Sciatic nerve (tissue), 2 donors: ENCODE data around the gene KCNJ15. TPM values are rescaled to one million over a fixed set of nuclear protein-coding genes. Genes with fewer than 3 reads are reported as not detected.

Experiments
- ATAC-seq: fragments of 200-7000 bp; cut with Tn5 transposase; one replicate; pipeline ENCODE4 v1.9.1; 2020; ENCODE audit warnings: mild to moderate bottlenecking, moderate library complexity
- DNase-seq: peaks from one replicate; pipeline ENCODE4 v3.0.0-alpha.2; 2020; ENCODE audit warnings: low spot score
- intact Hi-C: fragments of 100-400 bp; cut with DNase I; formaldehyde crosslinking; loops from one replicate; pipeline ENCODE4 v1.14.2; 2022
- total RNA-seq: library from RNA; stranded (reverse); fragmentation: NEBNext Ultra II Directional; extraction: Animal tissue kit (Norgen Biotek cat#: 25700); gene quantifications from one replicate; pipeline ENCODE4 v1.2.1, GENCODE V29; 2021
- donor health status: DM: no; HTN: no; CAD: no.
- donor health status: DM: no; HTN: no; CAD: no.

KCNJ15 gene
- total RNA-seq, 1 donor from 2014 or later = 9.3 TPM

GRCh38 chr21:38341546-38342012 lies 84.8 kb downstream of the KCNJ15 start:
- DNase-seq = no peak
- intact Hi-C loops = no loop called here
- no peak for ATAC-seq

GRCh38 chr21:38342739-38343138 lies 85.9 kb downstream of the KCNJ15 start:
- intact Hi-C loops = no loop called here
- ATAC-seq (no peak), DNase-seq (no peak)

GRCh38 chr21:38343691-38344090 lies 86.9 kb downstream of the KCNJ15 start:
- intact Hi-C loops = no loop called here
- ATAC-seq = no peak

GRCh38 chr21:38346286-38346685 lies 89.5 kb downstream of the KCNJ15 start:
- intact Hi-C loops = no loop called here
- DNase-seq = no peak
- ATAC-seq = no peak

More at GRCh38 chr21:38343691-38344090, 86.9 kb downstream of the KCNJ15 start:
- DNase-seq = no peak

GRCh38 chr21:38349111-38349746 lies 92.4 kb downstream of the KCNJ15 start:
- ATAC-seq (peak; percentile 56), DNase-seq (no peak)
- intact Hi-C loops = no loop called here

DNA sequence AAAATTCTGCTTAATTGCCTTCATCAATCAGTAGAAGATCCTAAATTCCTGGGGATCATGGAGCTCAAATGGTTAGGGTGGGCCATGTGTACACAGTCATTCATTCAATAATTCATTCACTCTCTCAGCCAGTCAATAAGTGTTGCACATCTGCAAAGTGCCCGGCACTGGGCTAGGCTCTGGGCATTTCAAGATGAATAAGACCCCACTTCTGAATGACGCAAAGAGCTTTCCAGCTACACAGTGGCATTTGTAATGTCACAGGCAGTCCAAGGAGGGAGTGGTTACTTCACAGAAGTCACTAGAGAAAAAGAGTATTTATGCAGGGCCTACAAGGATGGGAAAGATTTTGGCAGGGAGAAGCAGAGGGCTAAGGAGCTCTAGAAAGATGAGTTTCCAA lies 93.2 kb downstream of the KCNJ15 start:
- no peak for ATAC-seq
- intact Hi-C loops = loop anchor here (5.0 to 10.0 kb wide), 2 partner anchors 133 to 195 kb away; no protein-coding TSS in a partner anchor
- no peak for DNase-seq

DNA sequence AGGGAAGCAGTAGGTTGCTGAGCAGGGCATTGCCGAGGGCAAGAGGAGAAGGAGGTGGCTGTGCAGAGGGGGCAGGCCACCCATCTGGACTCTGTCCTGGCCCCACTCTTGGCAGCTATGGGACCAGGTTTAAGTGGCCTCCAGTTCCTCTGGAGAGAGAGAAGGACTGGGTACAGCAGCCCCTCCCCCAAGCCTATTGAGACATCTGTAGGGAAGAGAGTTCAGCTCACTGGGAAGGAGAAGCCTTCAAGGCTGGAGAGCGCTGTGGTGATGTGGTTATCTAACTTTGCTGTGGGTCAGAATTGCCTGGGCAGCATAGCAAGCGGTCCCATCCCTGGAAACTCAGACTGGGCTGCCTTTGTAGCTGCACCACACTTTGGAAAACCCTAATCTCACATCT lies 93.9 kb downstream of the KCNJ15 start:
- ATAC-seq = no peak

DNA sequence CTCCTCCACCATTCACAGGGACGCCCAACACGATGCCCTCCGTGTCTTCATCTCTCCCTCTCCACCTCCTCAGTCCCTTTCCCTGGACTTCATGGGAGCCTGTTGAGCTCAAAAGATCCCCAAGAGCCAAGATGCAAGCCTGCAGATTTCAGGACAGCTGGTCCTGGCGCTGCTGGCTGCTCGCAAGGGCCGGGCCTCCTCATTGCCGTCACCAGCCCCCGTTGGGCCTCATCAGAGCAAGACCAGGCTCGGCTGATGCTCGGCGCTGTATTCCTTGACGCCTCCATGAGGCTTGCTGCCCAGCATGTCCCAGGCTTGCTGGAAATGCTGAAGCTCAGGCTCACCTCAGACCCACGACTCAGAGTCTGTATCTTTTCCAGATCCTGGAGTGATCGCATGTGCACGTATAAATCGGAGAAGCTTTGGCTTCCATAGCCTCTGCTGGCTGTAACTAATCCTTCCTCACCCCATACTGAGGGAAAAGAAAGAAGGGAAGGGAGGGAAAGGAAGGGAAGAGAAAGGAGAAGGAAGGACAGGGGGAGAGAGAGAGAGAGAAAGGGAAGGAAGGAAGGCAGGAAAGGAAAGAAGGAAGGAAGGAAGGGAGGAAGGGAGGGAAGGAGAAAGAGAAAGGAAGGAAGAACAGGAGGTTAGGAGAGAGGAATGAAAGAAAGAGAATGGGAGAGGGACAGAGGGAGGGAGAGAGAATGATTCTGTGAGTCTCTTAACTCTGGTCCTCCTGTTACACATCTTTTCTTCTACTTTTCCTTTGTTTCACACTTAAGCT lies 94.6 kb downstream of the KCNJ15 start:
- DNase-seq (no peak), ATAC-seq (no peak)
- intact Hi-C loops = loop anchor here (5.0 to 10.0 kb wide), 2 partner anchors 134 to 197 kb away; no protein-coding TSS in a partner anchor

More for the DNA sequence above, 93.9 kb downstream of the KCNJ15 start:
- no peak for DNase-seq
- intact Hi-C loops = loop anchor here (5.0 to 10.0 kb wide), 2 partner anchors 133 to 196 kb away; no protein-coding TSS in a partner anchor

DNA sequence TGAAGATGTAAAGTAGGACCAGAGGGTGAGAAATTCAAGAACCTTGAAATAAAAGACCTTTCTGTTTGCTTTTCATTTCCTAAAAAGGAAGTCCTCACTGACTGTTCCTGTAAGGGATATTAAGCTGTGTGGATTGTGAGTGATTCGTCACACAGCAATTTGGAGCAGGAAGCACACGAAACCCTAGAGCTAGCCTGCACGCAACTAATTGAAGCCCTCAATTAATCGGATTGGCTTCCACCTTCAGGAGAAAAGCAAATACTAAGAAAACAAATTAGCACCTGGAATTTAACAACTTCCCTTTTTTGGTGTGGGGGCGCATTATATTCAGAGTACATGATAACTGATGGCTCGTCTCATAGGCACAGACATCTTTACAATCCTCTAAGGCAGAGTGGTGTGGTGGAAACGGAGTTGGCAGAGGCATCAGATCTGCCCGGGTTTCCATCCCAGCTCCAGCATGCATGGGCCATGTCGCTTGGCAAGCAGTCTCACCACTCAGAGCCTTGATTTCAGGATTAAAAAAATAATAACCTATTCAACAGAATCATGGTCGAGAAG lies 95.2 kb downstream of the KCNJ15 start:
- DNase-seq = no peak
- ATAC-seq = no peak
- intact Hi-C loops = loop anchor here (5.0 to 10.0 kb wide), 2 partner anchors 135 to 197 kb away; no protein-coding TSS in a partner anchor

GRCh38 chr21:38352536-38353219 lies 95.9 kb downstream of the KCNJ15 start:
- ATAC-seq (no peak), DNase-seq (peak; percentile 70)
- intact Hi-C loops = loop anchor here (5.0 to 10.0 kb wide), 2 partner anchors 135 to 198 kb away; no protein-coding TSS in a partner anchor

GRCh38 chr21:38354231-38354630 lies 97.4 kb downstream of the KCNJ15 start:
- intact Hi-C loops = loop anchor here (5.0 to 10.0 kb wide), 2 partner anchors 137 to 199 kb away; no protein-coding TSS in a partner anchor
- DNase-seq (no peak), ATAC-seq (no peak)

DNA sequence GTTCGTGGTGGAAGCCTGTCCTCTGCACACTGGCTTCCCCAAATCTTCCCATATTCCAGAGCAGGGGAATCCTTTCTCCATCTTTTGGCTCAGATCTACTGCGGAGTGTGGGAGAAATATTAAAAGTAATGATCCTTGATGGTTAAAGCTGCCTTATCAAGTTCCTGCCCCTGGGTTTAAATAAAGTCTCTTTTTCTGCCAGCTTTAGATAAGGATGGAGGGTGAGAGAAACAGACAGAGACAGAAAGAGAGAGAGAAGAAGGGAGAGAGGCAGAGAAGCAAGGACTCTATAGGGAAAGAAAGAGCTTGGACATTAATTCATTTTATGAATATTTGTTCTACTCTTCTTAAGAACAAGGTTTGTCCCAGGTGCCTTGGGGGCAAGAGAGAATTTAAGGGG lies 98.0 kb downstream of the KCNJ15 start:
- DNase-seq = no peak
- ATAC-seq = no peak
- intact Hi-C loops = loop anchor here (5.0 to 10.0 kb wide), 2 partner anchors 137 to 200 kb away; no protein-coding TSS in a partner anchor

GRCh38 chr21:38355353-38355752 lies 98.6 kb downstream of the KCNJ15 start:
- no peak for ATAC-seq
- intact Hi-C loops = loop anchor here (10.0 kb wide), 1 partner anchor 201 kb away; no protein-coding TSS in a partner anchor
- no peak for DNase-seq

DNA sequence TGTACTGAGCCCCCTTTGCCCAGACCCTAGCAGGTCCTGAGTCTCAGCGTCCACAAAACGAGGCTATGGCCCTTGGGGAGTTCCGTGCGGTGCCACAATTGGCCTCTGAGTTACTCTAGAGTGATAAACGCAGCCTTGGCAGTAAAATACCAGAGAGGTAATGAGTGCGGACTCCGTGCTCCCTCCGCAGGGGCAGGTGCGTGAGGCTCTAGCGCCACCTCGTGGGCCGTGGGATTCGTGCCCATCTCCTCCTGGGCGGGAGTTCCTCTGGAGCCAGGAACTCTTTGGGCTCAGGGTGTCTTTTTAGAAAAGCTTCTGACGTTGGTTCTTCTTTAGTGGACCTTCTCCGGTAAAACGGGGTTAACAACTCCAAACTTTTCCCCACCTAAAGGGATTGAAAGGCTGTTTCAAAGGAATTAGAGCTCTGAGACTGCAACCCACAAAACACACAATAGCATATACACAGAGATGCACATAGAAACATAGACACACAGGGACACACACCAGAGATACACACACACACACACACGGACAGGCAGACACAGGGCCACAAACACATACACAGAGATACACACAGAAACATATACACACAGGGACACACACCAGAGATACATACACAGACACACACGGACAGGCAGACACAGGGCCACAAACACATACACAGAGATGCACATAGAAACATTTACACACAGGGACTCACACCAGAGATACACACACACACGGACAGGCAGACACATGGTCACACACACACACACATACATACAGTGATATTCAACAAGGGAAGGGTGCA lies 99.4 kb downstream of the KCNJ15 start:
- intact Hi-C loops = loop anchor here (10.0 kb wide), 1 partner anchor 201 kb away; no protein-coding TSS in a partner anchor
- peak; percentile 88 for DNase-seq
- ATAC-seq = peak; percentile 87
